GM13977 (cell line): Measurements from ENCODE around the gene GPR78.

Experiments
- DNase-seq: peaks from one replicate; pipeline ENCODE4 v3.0.0; 2012; ENCODE audit warnings: low spot score
- in situ Hi-C: fragments of 300-500 bp; cut with MboI; formaldehyde crosslinking; loops from one replicate; pipeline ENCODE4 v1.12.0; 2022; ENCODE audit warnings: low sequenced_read_pairs, low pct_unique_long_range_greater_than_20kb, mixed read lengths, inconsistent platforms; ENCODE audit not compliant: unreplicated experiment
- TF ChIP-seq, protein P1 (sequence below): IDR thresholded peaks from 2 replicates; pipeline ENCODE4 v1.5.1; 2012; ENCODE audit warnings: mild to moderate bottlenecking, control low read depth; ENCODE audit not compliant: insufficient read depth; ENCODE audit errors: extremely low read depth, missing control alignments

The GPR78 gene

DNA sequence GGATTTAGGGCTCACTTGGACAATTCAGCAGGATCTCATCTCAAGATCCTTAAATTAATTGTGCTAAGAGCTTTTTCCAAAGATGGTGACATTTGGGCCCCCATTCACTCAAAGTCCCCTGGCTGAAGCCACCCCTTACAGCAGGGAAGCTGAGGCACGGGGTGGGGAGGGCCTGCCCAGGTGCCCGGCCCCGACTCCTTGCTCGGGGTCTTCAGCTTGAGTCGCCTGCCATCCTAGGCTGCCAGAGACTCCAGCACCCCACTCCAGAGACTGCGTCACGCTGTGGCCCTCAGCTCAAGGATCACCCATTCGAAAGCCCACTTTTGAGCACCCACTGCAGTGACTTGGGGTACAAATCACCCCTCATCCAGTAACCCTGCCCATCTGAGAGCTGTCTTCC, 39.2 kb upstream of the GPR78 start:
- in situ Hi-C loops = no loop called here
- no peak for DNase-seq
- TF ChIP-seq, protein P1, sequence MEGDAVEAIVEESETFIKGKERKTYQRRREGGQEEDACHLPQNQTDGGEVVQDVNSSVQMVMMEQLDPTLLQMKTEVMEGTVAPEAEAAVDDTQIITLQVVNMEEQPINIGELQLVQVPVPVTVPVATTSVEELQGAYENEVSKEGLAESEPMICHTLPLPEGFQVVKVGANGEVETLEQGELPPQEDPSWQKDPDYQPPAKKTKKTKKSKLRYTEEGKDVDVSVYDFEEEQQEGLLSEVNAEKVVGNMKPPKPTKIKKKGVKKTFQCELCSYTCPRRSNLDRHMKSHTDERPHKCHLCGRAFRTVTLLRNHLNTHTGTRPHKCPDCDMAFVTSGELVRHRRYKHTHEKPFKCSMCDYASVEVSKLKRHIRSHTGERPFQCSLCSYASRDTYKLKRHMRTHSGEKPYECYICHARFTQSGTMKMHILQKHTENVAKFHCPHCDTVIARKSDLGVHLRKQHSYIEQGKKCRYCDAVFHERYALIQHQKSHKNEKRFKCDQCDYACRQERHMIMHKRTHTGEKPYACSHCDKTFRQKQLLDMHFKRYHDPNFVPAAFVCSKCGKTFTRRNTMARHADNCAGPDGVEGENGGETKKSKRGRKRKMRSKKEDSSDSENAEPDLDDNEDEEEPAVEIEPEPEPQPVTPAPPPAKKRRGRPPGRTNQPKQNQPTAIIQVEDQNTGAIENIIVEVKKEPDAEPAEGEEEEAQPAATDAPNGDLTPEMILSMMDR = no peak

DNA sequence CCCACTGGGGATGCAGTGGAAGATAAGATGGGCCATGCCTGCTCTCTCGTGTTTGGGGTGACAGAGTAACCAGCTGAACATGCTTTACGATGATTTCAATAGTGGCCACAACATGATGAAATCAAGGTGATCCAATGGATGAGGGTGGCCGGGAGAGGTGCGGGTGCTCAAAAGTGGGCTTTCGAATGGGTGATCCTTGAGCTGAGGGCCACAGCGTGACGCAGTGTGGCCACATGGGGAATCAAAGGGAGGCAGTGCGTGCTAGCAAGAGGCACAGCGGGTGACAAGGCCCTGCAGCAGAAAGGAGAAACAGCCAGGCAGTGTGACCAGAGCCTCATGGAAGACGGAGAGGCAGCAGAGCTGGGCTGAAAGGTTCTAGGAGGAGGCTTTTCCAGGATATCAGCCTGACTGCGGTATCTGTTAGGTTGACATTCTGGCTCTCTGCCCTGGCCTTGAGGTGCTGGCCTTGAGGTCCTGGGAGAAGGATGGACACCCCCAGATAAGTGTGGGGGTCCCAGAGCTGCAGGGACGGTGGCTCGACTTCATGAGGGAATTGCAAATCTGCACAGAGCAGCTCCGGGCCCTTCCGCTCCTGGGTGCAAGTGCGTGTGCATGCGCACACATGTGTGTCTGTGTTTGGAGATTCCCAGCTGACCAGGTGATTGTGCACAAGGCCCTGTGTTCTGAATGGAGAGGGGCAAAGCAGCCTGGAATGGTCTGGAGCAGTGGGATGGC, 38.0 kb upstream of the GPR78 start:
- TF ChIP-seq, protein P1 = no peak
- in situ Hi-C loops = no loop called here
- DNase-seq = no peak

DNA sequence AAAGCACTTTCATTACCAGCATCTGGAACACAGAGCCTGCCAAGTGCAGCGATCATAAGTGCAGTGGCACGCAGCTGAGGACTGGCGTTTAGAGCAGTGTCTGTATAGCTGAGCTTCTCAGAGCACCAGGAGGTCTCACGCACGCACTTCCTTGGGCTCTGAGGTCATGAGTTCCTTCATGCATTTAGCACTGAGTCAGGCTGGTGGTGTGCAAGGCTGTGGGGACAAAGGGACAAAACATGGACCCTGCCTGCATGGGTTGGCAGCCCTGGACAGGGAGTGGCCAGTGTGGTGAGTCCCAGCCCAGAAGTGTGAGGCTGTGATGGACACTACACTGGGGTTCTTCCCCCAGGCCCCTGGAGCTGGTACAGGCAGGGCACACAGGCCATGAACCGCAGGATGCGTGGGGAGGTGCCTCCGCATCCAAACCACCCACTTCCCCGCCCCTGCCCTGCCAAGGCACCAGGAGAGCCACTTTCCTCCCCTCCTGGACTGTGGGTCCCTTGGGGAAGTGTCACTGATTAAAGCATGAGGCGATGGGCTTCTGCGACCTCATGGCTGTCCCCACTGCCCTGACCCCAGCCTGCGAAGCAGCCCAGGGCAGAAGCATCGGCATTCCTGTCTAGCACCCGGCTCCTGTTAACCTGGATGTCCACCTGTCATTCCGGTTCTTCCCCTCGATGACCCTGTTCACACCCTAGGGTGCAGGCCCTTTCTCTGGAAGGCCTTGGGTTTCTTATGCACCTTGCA, 37.2 kb upstream of the GPR78 start:
- TF ChIP-seq, protein P1 = no peak
- in situ Hi-C loops = no loop called here
- DNase-seq = no peak

- no peak for DNase-seq
- TF ChIP-seq, protein P1 = no peak
- in situ Hi-C loops = no loop called here
These were observed 36.6 kb upstream of the GPR78 start for GRCh38 chr4:8543623-8544022.

DNA sequence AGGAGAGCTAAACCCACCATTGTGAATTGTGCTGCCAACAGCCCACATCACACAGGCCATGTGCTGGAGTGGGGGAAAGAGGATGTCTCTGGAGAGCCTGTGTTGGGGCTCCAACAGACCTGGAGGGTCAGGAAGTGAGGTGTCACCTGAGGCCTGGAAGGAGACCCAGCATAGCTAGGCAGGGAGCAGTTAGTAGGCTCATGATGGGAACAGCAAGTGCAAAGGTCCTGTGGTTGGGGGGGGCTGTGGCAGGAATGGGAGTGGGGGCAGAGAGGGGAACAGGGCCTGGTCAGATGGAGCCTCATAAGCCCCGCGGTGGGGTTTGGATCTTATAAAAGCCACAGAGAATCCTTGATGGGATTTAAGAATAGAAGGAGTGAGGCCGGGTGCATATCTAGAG, 35.9 kb upstream of the GPR78 start:
- in situ Hi-C loops = no loop called here
- TF ChIP-seq, protein P1 = no peak
- DNase-seq = no peak

GRCh38 chr4:8544741-8545438, 35.3 kb upstream of the GPR78 start:
- TF ChIP-seq, protein P1 = no peak
- in situ Hi-C loops = no loop called here
- DNase-seq = no peak
